Prostate gland (tissue), 2 donors: ENCODE measurements around the gene TAS1R3.

ENCODE experiments used
- POLR2A ChIP-seq: fragments of 450-650 bp; IDR thresholded peaks from one replicate; pipeline ENCODE4 v1.6.1; 2016; ENCODE audit warnings: antibody characterized with exemption, mild to moderate bottlenecking
- TF ChIP-seq, protein P1 (sequence below), 4 experiments: fragments of 200-600 bp in 2 of 4; fragments of 450-650 bp in 2 of 4; sonication (generic) in 2 of 4; IDR thresholded peaks; 1 replicate in 3 of 4; 2 replicates in 1 of 4; pipeline ENCODE4 v1.5.1; 2016 to 2019; ENCODE audit warnings: antibody characterized with exemption in 4 of 4, mild to moderate bottlenecking in 2 of 4, moderate library complexity in 2 of 4

DNA sequence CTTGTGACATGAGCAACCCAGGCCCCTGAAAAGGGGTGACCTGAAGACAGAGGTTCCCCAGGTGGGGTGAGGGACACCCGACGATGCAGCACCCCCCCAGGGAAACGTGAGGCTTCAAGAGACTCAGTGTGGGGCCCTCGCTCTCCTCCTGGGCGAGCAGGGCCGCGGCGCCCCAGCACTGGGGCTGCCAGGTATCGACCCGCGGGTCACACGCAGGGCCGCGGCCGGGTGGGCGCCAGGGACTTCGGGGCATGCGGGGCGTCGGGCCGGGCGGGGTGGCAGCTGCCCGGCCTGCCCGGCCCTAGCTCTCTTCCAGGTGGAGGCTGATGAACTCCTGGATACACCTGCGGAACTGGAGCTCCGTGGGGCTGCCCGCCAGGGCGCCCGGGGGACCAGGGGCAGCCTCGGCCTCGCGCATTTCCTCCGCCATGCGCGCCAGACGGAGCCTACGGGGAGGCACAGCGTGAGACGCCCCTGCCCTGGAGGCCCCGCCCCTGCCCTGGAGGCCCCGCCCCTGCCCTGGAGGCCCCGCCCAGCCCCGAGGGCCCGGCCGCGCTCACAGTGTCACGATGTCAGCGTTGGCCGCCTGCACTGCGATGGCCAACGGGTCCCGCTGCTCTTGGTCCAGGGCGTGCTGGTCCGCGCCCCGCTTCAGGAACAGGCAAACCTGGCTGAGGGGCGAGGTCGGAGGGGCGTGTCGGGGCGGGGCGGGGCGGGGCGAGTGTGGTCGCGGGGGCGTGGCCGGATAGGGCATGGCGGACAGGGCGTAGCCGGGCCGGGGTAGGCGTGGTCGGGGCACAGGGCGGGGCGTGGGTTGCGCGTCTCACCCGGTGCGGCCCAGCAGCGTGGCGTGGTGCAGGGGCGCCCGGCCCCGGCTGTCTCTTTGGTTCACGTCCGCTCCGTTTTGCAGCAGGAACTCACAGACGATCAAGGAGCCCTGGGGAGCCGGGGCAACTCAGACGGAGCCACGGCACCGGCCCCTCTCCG lies 37.5 kb upstream of the TAS1R3 start:
- TF ChIP-seq, protein P1, sequence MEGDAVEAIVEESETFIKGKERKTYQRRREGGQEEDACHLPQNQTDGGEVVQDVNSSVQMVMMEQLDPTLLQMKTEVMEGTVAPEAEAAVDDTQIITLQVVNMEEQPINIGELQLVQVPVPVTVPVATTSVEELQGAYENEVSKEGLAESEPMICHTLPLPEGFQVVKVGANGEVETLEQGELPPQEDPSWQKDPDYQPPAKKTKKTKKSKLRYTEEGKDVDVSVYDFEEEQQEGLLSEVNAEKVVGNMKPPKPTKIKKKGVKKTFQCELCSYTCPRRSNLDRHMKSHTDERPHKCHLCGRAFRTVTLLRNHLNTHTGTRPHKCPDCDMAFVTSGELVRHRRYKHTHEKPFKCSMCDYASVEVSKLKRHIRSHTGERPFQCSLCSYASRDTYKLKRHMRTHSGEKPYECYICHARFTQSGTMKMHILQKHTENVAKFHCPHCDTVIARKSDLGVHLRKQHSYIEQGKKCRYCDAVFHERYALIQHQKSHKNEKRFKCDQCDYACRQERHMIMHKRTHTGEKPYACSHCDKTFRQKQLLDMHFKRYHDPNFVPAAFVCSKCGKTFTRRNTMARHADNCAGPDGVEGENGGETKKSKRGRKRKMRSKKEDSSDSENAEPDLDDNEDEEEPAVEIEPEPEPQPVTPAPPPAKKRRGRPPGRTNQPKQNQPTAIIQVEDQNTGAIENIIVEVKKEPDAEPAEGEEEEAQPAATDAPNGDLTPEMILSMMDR (IDR thresholded peaks at IDR 0.05) = no peak
- no peak for TF ChIP-seq POLR2A
